ENCODE data around the gene PRR30.
"Not testable (repeated sequence)": the region's sequence is repeated elsewhere in the genome, so short reads cannot be mapped to it uniquely, and the experiment has no call there.

The PRR30 gene

GRCh38 chr2:27128668-27129571, 10.3 kb downstream of the PRR30 start:
- DNase-seq (ENCODE audit: low spot score): no peak

GRCh38 chr2:27127883-27128667, 11.1 kb downstream of the PRR30 start:
- no peak for DNase-seq (ENCODE audit: low spot score)

GRCh38 chr2:27126252-27126710, 12.9 kb downstream of the PRR30 start:
- no peak for DNase-seq (ENCODE audit: low spot score)

- DNase-seq (ENCODE audit: low spot score): no peak
Observed at GRCh38 chr2:27125104-27125503, 14.1 kb downstream of the PRR30 start.

GRCh38 chr2:27123302-27124150, 15.7 kb downstream of the PRR30 start, which contains the start of gene ABHD1:
Gene ABHD1 (plus strand): TSS chr2:27123815. CDS start chr2:27123949, 134 bp downstream.
- DNase-seq (ENCODE audit: low spot score): peak; percentile 77

- no peak for DNase-seq (ENCODE audit: low spot score)
Observed at GRCh38 chr2:27122791-27123190, 16.4 kb downstream of the PRR30 start.

DNA sequence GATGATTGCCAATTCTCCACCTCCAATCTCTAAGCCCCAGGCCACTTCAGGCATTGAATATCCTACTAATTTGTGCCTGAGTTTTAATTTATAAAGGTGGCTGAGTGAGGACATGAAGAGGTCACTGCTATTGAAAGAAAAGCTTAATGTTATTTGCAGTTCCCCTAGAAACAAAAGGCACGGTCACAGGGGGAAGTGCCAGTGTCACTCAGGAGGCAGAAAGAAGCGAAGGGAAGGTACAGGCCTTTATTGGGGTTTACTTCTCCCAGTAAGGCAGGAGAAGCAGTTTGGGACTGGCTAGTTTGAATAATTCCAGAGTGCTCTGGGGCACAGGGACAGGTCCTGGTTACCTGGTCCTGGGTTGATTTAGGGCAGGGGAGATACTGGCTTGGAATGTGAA, 17.3 kb downstream of the PRR30 start:
- DNase-seq (ENCODE audit: low spot score): no peak

DNA sequence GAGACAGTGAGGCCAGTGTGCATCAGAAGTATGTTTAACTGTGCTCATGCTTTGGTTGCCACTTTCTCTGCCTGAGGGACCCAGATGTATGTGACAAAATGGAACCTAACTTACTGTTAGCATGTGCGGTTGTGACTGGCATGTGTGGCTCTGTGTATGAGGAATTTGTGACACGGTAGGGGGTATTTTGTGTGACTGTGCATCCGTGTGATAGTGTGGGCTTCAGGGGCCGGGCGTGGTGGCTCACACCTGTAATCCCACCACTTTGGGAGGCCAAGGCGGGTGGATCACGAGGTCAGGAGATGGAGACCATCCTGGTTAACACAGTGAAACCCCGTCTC, 19.9 kb downstream of the PRR30 start:
- DNase-seq (ENCODE audit: low spot score): not testable (repeated sequence)

DNA sequence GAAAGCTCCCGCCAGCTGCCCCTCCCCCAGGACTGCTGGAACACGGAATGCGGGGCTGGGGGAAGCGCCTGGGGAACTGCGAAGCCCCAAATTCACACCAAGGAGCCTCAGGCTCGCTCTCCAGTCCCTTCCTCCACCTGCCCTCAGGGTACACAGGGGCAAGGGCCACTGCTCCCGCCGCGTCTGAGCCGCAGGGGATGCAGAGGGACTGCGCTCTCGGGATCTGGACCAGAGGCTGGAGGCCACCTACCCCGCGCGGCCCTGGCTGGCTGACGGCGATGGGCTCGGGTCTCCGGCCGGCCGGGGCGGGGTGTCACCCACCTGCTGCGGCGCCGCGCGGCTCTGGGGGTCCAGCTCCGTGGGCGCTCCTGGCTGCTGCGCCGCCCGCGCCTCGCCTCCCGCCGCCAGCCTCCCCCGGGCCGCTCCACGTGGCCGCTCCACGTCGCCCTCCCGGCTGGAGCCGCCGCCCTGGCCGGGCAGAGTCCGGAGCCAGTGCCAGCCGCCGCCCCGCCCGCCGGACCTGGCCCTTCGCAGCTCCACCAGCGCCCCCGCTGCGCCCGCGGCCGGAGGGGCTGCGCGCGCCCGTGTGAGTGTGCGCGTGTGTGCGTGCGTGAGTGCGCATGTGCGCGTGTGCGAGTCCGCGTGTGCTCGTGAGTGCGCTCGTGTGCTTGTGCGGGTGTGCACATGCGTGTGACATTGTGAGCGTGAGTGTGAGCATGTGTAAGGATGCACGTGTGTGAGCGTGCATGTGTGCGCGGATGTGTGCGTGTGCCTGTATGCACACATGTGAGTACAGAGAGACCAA, 20.5 kb downstream of the PRR30 start, which contains the start of gene CGREF1:
Gene CGREF1, minus strand, starts transcription at position 604 of the 805 bp plus-strand sequence. CDS start 14,762 bp downstream, outside the sequence.
- peak; percentile 39 for DNase-seq (ENCODE audit: low spot score)

GRCh38 chr2:27117995-27118524, 21.1 kb downstream of the PRR30 start:
- DNase-seq (ENCODE audit: low spot score): no peak

- no peak for DNase-seq (ENCODE audit: low spot score)
Observed at GRCh38 chr2:27115519-27115918, 23.7 kb downstream of the PRR30 start.

- not testable (repeated sequence) for DNase-seq (ENCODE audit: low spot score)
Observed at GRCh38 chr2:27111392-27112078, 27.7 kb downstream of the PRR30 start.

GRCh38 chr2:27110603-27111352, 28.4 kb downstream of the PRR30 start:
- not testable (repeated sequence) for DNase-seq (ENCODE audit: low spot score)

- no peak for DNase-seq (ENCODE audit: low spot score)
Observed at GRCh38 chr2:27109083-27109482, 30.1 kb downstream of the PRR30 start.

- DNase-seq (ENCODE audit: low spot score): no peak
Observed at GRCh38 chr2:27108221-27108620, 31.0 kb downstream of the PRR30 start.

DNA sequence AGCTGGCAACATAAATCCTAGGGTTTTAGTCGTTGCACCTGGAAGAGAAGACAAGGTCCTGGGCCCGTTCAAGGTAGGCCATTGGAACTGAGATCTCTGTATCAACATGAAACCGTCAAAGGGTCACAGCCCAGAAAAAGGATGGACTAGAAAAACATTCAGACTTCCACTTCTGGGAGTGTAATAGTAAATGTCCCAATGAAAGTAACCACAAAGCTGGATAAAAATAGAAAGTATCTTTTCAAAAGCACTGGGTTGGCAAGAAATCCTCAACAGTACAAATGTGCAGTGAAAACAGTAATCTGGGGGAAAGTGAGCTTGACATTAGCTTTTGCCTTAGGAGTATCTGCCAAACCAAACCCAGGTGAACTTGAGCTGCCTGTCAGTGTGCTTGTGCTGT, 33.2 kb downstream of the PRR30 start:
- DNase-seq (ENCODE audit: low spot score): no peak

GRCh38 chr2:27102329-27102728, 36.9 kb downstream of the PRR30 start:
- DNase-seq (ENCODE audit: low spot score): no peak

DNA sequence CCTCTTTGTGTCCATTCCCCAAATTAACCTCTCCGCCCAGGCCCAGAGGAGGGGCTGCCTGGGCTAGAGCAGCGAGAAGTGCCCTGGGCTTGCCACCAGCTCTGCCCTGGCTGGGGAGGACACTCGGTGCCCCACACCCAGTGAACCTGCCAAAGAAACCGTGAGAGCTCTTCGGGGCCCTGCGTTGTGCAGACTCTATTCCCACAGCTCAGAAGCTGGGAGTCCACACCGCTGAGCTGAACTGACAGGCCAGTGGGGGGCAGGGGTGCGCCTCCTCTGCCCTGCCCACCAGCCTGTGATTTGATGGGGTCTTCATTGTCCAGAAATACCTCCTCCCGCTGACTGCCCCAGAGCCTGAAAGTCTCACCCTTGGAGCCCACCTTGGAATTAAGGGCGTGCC, 39.2 kb downstream of the PRR30 start:
- no peak for DNase-seq (ENCODE audit: low spot score)

DNA sequence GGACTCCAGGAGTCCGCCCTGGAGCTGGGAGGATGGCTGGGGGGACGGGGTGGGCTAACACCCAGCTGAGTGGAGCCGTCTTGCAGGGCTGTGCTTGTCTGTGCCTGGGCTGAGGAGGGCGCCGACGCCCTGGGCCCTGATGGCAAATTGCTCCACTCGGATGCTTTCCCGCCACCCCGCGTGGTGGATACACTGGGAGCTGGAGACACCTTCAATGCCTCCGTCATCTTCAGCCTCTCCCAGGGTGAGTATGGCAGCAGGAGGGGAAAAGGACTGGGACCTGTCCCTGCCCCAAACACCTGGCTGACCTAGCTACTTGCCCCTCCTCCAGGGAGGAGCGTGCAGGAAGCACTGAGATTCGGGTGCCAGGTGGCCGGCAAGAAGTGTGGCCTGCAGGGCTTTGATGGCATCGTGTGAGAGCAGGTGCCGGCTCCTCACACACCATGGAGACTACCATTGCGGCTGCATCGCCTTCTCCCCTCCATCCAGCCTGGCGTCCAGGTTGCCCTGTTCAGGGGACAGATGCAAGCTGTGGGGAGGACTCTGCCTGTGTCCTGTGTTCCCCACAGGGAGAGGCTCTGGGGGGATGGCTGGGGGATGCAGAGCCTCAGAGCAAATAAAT, 39.8 kb downstream of the PRR30 start:
- no peak for DNase-seq (ENCODE audit: low spot score)
